Upper lobe of right lung (tissue), 1 donor: Measurements from ENCODE around the gene PRKX. TPM values are rescaled to one million over a fixed set of nuclear protein-coding genes. Genes with fewer than 3 reads are reported as not detected.

ENCODE experiments used
- ATAC-seq: fragments of 200-7000 bp; cut with Tn5 transposase; one replicate; pipeline ENCODE4 v1.9.1; 2020; ENCODE audit warnings: mild to moderate bottlenecking, moderate library complexity
- DNase-seq: peaks from one replicate; pipeline ENCODE4 v3.0.0-alpha.2; 2020
- H3K27ac ChIP-seq: fragments of 200-600 bp; one replicate; pipeline ENCODE4 v1.8.0; 2022
- H3K27me3 ChIP-seq: fragments of 200-600 bp; one replicate; pipeline ENCODE4 v1.8.0; 2022; ENCODE audit warnings: mild to moderate bottlenecking
- H3K36me3 ChIP-seq: fragments of 200-600 bp; one replicate; pipeline ENCODE4 v1.8.0; 2022
- H3K4me1 ChIP-seq: fragments of 200-600 bp; one replicate; pipeline ENCODE4 v1.8.0; 2022
- H3K4me3 ChIP-seq: fragments of 200-600 bp; one replicate; pipeline ENCODE4 v1.8.0; 2022; ENCODE audit warnings: mild to moderate bottlenecking
- H3K9me3 ChIP-seq: fragments of 200-600 bp; one replicate; pipeline ENCODE4 v1.8.0; 2022
- CTCF ChIP-seq: fragments of 200-600 bp; IDR thresholded peaks from one replicate; pipeline ENCODE4 v1.8.0; 2022; ENCODE audit warnings: antibody characterized with exemption
- intact Hi-C: fragments of 100-400 bp; cut with DNase I; formaldehyde crosslinking; loops from one replicate; pipeline ENCODE4 v1.11.0; 2022
- total RNA-seq: library from RNA; stranded (reverse); fragmentation: NEBNext Ultra II Directional; extraction: Animal tissue kit (Norgen Biotek cat#: 25700); gene quantifications from one replicate; pipeline ENCODE4 v1.2.1, GENCODE V29; 2021
- donor health status: DM: no; HTN: yes; CAD: no; lungs with severe emphysema.

The PRKX gene
- total RNA-seq, 1 donor from 2014 or later: 23.8 TPM

- no peak for TF ChIP-seq CTCF
- intact Hi-C loops: no loop called here
- Histone ChIP-seq H3K4me3 (no peak overlapping the region), H3K27ac (no peak overlapping the region), H3K27me3 (no peaks in the 10 kb centered on the region), H3K9me3 (no peaks in the 10 kb centered on the region), H3K4me1 (no peaks in the 10 kb centered on the region), H3K36me3 (no peaks in the 10 kb centered on the region)
- DNase-seq (no peak), ATAC-seq (no peak)
These were observed 33.0 kb downstream of the PRKX start for GRCh38 chrX:3680459-3680858.

GRCh38 chrX:3679669-3680068 lies 33.8 kb downstream of the PRKX start:
- no peak overlapping the region for H3K4me3 ChIP-seq
- no peak for DNase-seq
- intact Hi-C loops: no loop called here
- H3K27ac ChIP-seq: no peak overlapping the region
- no peaks in the 10 kb centered on the region for H3K36me3 ChIP-seq
- no peaks in the 10 kb centered on the region for H3K4me1 ChIP-seq
- no peaks in the 10 kb centered on the region for H3K9me3 ChIP-seq
- ATAC-seq: no peak
- no peaks in the 10 kb centered on the region for H3K27me3 ChIP-seq
- no peak for TF ChIP-seq CTCF

GRCh38 chrX:3678328-3678727 lies 35.1 kb downstream of the PRKX start:
- Histone ChIP-seq H3K27me3 (no peaks in the 10 kb centered on the region), H3K9me3 (no peaks in the 10 kb centered on the region), H3K36me3 (no peaks in the 10 kb centered on the region), H3K4me3 (no peak overlapping the region), H3K4me1 (no peaks in the 10 kb centered on the region), H3K27ac (no peak overlapping the region)
- intact Hi-C loops: no loop called here
- no peak for TF ChIP-seq CTCF
- DNase-seq (no peak), ATAC-seq (no peak)

- no peak for DNase-seq
- no peak for TF ChIP-seq CTCF
- no peaks in the 10 kb centered on the region for H3K9me3 ChIP-seq
- H3K4me3 ChIP-seq: no peak overlapping the region
- ATAC-seq: no peak
- no peaks in the 10 kb centered on the region for H3K4me1 ChIP-seq
- no peak overlapping the region for H3K27ac ChIP-seq
- H3K36me3 ChIP-seq: no peaks in the 10 kb centered on the region
- intact Hi-C loops: no loop called here
- no peaks in the 10 kb centered on the region for H3K27me3 ChIP-seq
These were observed 38.6 kb downstream of the PRKX start for GRCh38 chrX:3674881-3675280.

GRCh38 chrX:3669841-3670475 lies 43.5 kb downstream of the PRKX start:
- Histone ChIP-seq H3K4me3 (no peak overlapping the region), H3K36me3 (no peaks in the 10 kb centered on the region), H3K27ac (no peak overlapping the region), H3K4me1 (no peaks in the 10 kb centered on the region), H3K27me3 (no peaks in the 10 kb centered on the region), H3K9me3 (no peaks in the 10 kb centered on the region)
- ATAC-seq (no peak), DNase-seq (no peak)
- no peak for TF ChIP-seq CTCF
- intact Hi-C loops: no loop called here

GRCh38 chrX:3666975-3667374 lies 46.5 kb downstream of the PRKX start:
- ATAC-seq: no peak
- Histone ChIP-seq H3K27ac (no peak overlapping the region), H3K27me3 (no peaks in the 10 kb centered on the region), H3K9me3 (no peaks in the 10 kb centered on the region), H3K36me3 (no peaks in the 10 kb centered on the region), H3K4me3 (no peak overlapping the region), H3K4me1 (no peaks in the 10 kb centered on the region)
- intact Hi-C loops: no loop called here
- DNase-seq: no peak
- no peak for TF ChIP-seq CTCF
